Choroid plexus epithelial cell (primary cell): ENCODE measurements around the gene CDX2.

Source experiments
- DNase-seq: peaks from one replicate; pipeline ENCODE4 v3.0.0-alpha.2; 2010; ENCODE audit warnings: low read depth
- H3K4me3 ChIP-seq: 2 replicates; pipeline ENCODE4 v1.5.1; 2011; ENCODE audit warnings: low read depth, mild to moderate bottlenecking, control low read depth, low read length, moderate library complexity
- TF ChIP-seq, protein P1 (sequence below): conservative IDR thresholded peaks from 2 replicates; pipeline ENCODE4 v1.5.1; 2011; ENCODE audit warnings: low read depth, mild to moderate bottlenecking, control low read depth, inconsistent platforms, low read length, moderate library complexity

CDX2 gene

DNA sequence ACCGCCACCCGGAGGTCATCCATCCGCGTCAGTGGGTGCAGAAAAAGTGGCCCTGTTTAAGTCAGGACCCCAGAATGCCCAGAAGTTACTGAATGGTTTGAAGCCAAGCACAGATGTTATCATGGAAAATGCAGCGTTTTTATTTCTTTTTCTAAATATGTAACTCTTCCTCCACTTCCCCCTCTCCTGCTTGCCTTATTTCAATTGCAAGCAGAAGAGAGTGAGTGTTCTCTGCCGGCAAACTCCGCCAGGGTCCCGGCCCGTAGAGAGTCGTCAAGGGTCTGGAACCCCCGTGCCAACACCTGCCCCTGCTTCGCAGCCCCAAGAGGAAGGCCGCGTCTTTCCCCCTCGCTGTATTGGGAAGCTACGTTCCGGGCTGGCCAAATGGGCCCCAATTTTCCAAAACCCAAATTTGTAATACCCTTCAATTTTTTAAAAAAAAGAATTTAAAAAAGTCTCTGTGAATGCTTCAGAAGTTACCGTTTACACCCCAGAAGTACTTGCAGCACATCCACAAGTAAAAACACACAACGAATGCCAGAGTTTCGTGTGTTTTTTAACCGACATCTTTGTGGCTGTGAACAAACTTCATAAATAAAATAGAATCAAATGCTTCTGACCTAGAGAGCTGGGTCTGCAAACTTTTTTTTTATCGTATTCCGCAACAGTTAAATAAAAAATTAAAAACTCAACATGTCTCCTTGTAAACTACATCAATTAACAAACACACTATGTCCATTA lies 50.0 kb downstream of the CDX2 start:
- no peak overlapping the region for H3K4me3 ChIP-seq
- TF ChIP-seq, protein P1, sequence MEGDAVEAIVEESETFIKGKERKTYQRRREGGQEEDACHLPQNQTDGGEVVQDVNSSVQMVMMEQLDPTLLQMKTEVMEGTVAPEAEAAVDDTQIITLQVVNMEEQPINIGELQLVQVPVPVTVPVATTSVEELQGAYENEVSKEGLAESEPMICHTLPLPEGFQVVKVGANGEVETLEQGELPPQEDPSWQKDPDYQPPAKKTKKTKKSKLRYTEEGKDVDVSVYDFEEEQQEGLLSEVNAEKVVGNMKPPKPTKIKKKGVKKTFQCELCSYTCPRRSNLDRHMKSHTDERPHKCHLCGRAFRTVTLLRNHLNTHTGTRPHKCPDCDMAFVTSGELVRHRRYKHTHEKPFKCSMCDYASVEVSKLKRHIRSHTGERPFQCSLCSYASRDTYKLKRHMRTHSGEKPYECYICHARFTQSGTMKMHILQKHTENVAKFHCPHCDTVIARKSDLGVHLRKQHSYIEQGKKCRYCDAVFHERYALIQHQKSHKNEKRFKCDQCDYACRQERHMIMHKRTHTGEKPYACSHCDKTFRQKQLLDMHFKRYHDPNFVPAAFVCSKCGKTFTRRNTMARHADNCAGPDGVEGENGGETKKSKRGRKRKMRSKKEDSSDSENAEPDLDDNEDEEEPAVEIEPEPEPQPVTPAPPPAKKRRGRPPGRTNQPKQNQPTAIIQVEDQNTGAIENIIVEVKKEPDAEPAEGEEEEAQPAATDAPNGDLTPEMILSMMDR: no peak
- no peak for DNase-seq

DNA sequence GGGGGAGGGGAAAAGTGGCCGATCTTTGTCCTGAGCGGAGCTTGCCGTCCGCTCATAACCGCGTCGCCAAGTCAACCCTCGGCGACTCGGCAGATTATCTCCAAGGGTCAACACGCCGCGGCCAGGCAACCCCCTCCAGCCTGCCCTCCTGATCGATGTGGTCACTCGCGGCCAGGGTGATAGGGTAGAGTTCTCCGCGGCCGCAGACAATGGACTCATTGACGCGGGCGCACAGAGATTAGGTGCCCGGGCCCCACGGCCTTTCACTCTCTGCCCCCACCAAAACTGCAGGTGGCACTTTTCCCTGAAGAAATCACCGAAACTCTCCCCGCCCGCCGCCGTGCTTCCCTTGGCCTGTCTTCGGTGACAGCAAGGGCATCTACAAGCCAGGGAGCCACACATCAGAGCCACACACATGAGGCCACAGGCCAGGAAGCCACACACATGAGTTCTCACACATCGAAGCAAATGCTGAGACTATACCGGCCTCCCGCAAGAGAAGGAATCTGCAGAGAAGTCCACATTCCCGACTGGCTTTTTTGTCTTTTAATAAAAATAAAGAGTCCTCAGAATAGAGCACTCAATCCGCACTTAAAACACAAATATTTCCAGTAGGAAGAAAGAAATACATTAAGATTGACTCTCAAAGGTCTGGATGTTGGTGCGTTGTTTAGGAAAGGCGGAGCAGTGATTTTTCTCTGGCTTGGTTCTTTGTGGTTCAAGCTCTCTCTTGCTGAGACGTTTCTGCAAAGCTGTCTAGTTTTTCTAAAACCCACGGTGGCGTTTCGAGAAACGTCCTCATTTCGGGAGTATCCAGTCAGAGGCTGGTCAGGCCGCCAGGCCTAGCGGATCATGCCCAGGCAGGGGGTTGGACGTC lies 50.8 kb downstream of the CDX2 start:
- no peak for DNase-seq
- H3K4me3 ChIP-seq: no peak overlapping the region
- TF ChIP-seq, protein P1: no peak

DNA sequence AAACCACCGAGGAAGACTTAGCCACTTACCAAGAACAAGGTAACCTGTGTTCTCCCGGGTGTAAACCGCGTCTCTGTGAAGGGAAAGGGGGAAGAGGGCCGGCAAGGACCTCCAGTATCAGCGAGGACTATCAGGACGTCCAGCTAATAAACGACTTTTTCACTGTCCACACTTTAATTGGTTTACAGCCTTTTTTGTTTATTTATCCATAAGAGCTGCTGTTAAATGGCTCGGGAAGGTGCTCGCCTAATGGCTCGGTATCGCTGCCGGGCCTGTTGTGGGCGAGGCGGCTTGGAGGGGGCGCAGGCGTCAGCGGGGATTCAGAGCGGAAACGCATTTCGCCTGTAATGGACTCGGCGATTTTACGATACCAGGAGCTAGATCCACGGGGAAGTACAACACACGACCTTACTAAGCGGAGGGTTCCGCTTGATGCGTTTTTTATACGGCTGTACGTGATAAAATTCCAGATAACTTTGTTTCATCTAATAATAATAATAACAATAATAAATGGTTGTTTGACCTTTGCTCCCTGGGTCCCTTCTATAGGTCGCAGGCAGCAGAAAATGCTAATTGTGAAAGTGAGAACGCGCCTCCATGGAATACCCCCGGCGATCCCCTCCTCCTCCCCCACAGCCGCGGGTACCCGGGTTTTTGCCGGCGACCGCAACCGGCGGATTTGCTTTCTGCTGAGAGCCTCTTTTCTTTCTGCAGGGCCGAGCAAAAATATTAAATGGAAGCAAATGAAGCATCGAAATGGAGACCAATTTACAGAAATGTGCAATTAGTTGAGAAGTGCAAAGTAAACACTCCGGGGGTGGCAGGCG lies 51.8 kb downstream of the CDX2 start:
- DNase-seq: no peak
- TF ChIP-seq, protein P1: no peak
- no peak overlapping the region for H3K4me3 ChIP-seq

DNA sequence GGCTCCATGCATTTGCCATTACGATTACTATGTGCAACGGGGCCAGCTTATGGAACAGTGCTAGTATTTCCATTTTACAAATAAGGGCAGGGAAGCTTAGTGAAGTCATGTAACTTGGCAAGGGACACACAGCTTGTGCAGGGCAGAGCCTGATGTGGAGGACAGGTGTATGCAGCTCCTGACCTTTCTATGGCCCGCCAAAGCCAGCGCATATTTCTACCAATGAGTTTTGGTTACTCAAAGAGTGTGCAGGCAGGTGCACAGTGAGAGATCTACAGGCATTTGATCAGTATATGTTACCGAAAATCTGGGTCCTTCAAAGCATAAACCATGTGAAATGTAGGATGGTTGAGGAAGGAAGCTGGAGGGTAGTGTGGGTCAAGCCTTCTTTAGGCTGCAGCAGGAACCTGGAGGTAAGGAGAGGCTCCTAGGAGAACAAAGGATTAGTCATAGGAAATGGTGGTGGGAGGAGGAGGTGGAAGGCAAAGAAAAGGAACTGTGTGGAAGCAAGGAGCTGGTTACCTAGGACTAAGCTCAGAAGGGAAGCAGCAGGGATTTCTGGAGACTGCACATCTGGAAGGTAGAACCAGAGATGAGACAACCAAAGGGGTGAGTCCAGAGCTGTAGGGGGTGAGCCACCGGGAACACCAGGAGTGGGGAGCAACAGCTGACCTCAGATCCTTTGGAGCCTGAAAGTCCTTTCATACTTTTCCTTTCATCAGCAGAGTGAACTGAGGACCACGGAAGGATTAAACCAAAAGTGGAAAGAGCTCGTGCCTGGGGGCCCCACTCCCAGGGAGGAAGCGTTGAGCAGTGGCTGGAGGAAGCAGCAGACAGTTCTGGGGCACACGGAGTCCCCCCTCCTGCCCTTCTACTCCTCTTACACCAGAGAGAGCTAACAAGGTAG lies 53.6 kb downstream of the CDX2 start:
- no peak for DNase-seq
- no peak overlapping the region for H3K4me3 ChIP-seq
- TF ChIP-seq, protein P1: no peak

DNA sequence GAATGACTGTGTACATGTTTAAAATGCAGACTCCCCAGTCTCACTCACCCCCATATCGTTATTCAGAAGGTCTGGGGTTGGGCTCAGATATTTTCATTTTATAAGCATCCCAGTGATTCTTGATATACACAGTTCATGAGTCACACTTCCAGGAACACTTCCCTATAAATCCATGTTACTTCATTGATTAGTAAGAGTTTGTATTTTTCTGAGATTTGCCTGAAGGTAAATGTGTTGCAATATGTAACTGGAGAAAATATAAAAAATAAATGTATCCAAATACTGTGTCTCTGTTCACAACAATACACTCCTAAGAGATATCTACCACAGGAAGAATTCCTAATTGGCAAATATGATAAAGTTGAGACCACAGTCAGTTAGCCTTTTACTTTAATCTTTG lies 56.0 kb downstream of the CDX2 start:
- no peak overlapping the region for H3K4me3 ChIP-seq
- TF ChIP-seq, protein P1: no peak
- no peak for DNase-seq

DNA sequence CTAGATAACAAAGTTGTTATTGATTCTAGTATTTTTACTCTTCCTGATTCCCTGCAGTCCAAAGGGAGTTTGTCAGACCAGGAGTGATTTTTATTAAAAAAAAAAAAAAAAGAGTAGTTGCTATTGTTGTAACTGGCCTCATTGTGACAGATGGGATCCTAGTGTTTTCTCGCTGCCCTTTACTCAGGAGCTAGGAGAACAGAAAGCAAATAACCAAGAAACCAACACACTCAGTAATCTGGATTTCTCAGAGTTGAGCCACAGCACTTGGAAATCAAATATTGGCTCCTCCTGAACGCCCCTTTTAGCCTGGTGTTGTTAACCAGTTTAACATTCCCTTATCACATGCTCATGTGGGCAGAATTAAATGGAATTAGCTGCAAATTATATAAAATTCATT lies 57.6 kb downstream of the CDX2 start:
- no peak overlapping the region for H3K4me3 ChIP-seq
- no peak for DNase-seq
- TF ChIP-seq, protein P1: no peak
